Neural cell (in vitro differentiated cells): ENCODE results near the gene OR51Q1. TPM values are rescaled to one million over a fixed set of nuclear protein-coding genes. Genes with fewer than 3 reads are reported as not detected.

Experiments
- H2AFZ ChIP-seq: fragments of 200-600, 300-800 bp; sonication (generic), shearing (Covaris generic); 2 replicates; pipeline ENCODE4 v1.6.0; 2014; ENCODE audit warnings: low read depth, mild to moderate bottlenecking, antibody characterized with exemption, low read length, moderate library complexity
- H3F3A ChIP-seq: fragments of 200-600 bp; shearing (Covaris generic); 2 replicates; pipeline ENCODE4 v1.6.1; 2016; ENCODE audit warnings: mild to moderate bottlenecking, moderate library complexity, mixed read lengths, antibody characterized with exemption, low read length; ENCODE audit not compliant: insufficient read depth, poor library complexity, severe bottlenecking
- H3K27ac ChIP-seq: fragments of 200-600, 300-800 bp; sonication (generic), shearing (Covaris generic); 2 replicates; pipeline ENCODE4 v1.5.1; 2014; ENCODE audit warnings: mild to moderate bottlenecking, low read length, moderate library complexity
- H3K27me3 ChIP-seq: fragments of 300-800, 200-600 bp; sonication (generic), shearing (Covaris generic); 2 replicates; pipeline ENCODE4 v1.6.0; 2014; ENCODE audit warnings: mild to moderate bottlenecking, low read depth, low read length, moderate library complexity; ENCODE audit not compliant: insufficient read depth
- H3K36me3 ChIP-seq: fragments of 300-800, 200-600 bp; sonication (generic), shearing (Covaris generic); 2 replicates; pipeline ENCODE4 v1.5.1; 2014; ENCODE audit warnings: mild to moderate bottlenecking, antibody characterized with exemption, low read length, moderate library complexity; ENCODE audit not compliant: insufficient read depth
- H3K4me2 ChIP-seq: fragments of 300-800, 200-600 bp; sonication (generic), shearing (Covaris generic); 2 replicates; pipeline ENCODE4 v1.6.0; 2014; ENCODE audit warnings: mild to moderate bottlenecking, low read length
- H3K4me3 ChIP-seq: fragments of 300-800, 200-600 bp; sonication (generic), shearing (Covaris generic); 2 replicates; pipeline ENCODE4 v1.5.1; 2014; ENCODE audit warnings: mild to moderate bottlenecking, low read length, moderate library complexity
- H3K79me2 ChIP-seq: fragments of 200-600 bp; shearing (Covaris generic); replicated peaks from 2 replicates; pipeline ENCODE4 v1.6.0; 2014; ENCODE audit warnings: mild to moderate bottlenecking, low read length, moderate library complexity; ENCODE audit not compliant: insufficient read depth
- H3K9ac ChIP-seq: fragments of 300-800, 200-600 bp; sonication (generic), shearing (Covaris generic); 2 replicates; pipeline ENCODE4 v1.6.1; 2016; ENCODE audit warnings: mild to moderate bottlenecking, low read length, mixed read lengths
- H3K9me2 ChIP-seq: fragments of 200-600 bp; shearing (Covaris generic); 2 replicates; pipeline ENCODE4 v1.6.1; 2016; ENCODE audit warnings: mild to moderate bottlenecking, low read length, mixed read lengths; ENCODE audit not compliant: insufficient read depth
- H3K9me3 ChIP-seq: fragments of 200-600, 300-800 bp; sonication (generic), shearing (Covaris generic); 2 replicates; pipeline ENCODE4 v1.6.1; 2016; ENCODE audit warnings: mild to moderate bottlenecking, mixed run types, low read length, moderate library complexity, mixed read lengths
- H4K20me1 ChIP-seq: fragments of 200-600 bp; shearing (Covaris generic); 2 replicates; pipeline ENCODE4 v1.6.1; 2016; ENCODE audit warnings: mild to moderate bottlenecking, mixed run types; ENCODE audit not compliant: insufficient read depth
- CTCF ChIP-seq: fragments of 450-650 bp; IDR thresholded peaks from 2 replicates; pipeline ENCODE4 v1.5.1; 2014; ENCODE audit warnings: antibody characterized with exemption, mild to moderate bottlenecking, moderate library complexity; ENCODE audit not compliant: poor library complexity, severe bottlenecking
- EP300 ChIP-seq: fragments of 450-650 bp; conservative IDR thresholded peaks from 2 replicates; pipeline ENCODE4 v1.6.1; 2014; ENCODE audit warnings: antibody characterized with exemption, mild to moderate bottlenecking, moderate library complexity; ENCODE audit not compliant: poor library complexity, severe bottlenecking
- EZH2 ChIP-seq: fragments of 200-600, 300-800 bp; shearing (Covaris generic), sonication (generic); IDR thresholded peaks from 2 replicates; pipeline ENCODE4 v1.6.1; 2014; ENCODE audit warnings: antibody characterized with exemption, low read length, borderline replicate concordance, mild to moderate bottlenecking; ENCODE audit not compliant: insufficient read depth, poor library complexity, severe bottlenecking
- MXI1 ChIP-seq: fragments of 450-650 bp; conservative IDR thresholded peaks from 2 replicates; pipeline ENCODE4 v1.6.1; 2014; ENCODE audit warnings: antibody characterized with exemption, mild to moderate bottlenecking; ENCODE audit not compliant: poor library complexity, severe bottlenecking
- POLR2AphosphoS5 ChIP-seq: IDR thresholded peaks from 2 replicates; pipeline ENCODE4 v1.6.1; 2012
- RAD21 ChIP-seq: fragments of 450-650 bp; conservative IDR thresholded peaks from 2 replicates; pipeline ENCODE4 v1.6.1; 2014; ENCODE audit warnings: antibody characterized with exemption, mild to moderate bottlenecking, moderate library complexity
- SMC3 ChIP-seq: fragments of 450-650 bp; conservative IDR thresholded peaks from 2 replicates; pipeline ENCODE4 v1.6.1; 2014; ENCODE audit warnings: antibody characterized with exemption, mild to moderate bottlenecking, moderate library complexity; ENCODE audit not compliant: poor library complexity
- TAF1 ChIP-seq: IDR thresholded peaks from 2 replicates; pipeline ENCODE4 v1.6.1; 2012; ENCODE audit warnings: low read depth
- polyA minus RNA-seq: library from RNA; depleted of rRNA, polyadenylated mRNA; stranded (reverse); fragments of >200 nt; gene quantifications from 2 replicates; pipeline ENCODE4 v1.2.3, GENCODE V29; 2014
- polyA plus RNA-seq: library from polyadenylated mRNA; depleted of rRNA; stranded (reverse); fragments of >200 nt; gene quantifications from 2 replicates; pipeline ENCODE4 v1.2.3, GENCODE V29; 2014
- TF ChIP-seq, protein P1 (sequence below): IDR thresholded peaks from 2 replicates; pipeline ENCODE4 v1.6.1; 2012; ENCODE audit warnings: borderline replicate concordance

The OR51Q1 gene
- polyA plus RNA-seq (not detected in 2 replicates), polyA minus RNA-seq (not detected in 2 replicates)

DNA sequence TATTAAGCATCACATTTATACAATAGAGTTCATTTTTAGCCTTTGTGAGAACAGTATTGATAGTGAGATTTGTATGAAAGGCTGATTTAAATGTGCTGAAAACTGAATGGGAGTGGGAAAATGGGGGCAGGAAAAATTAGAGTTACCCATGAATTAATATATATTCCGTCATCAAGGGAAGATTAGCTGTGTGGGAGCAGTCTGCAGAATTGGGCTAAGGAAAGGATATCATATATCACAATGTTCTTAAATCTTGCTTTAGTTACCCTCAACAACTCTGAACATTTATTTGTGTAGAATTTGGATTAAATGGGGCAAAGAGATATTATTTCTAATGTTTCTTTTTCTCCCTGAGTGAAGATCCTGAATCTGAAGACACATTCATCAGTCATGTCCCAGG is at the start of gene OR51Q1:
OR51Q1 (plus strand) TSS at position 301 of the 400 bp plus-strand sequence; CDS start at position 391, 90 bp downstream.
- Histone ChIP-seq H3K9me2 (no peaks in the 10 kb centered on the region), H3F3A (no peaks in the 10 kb centered on the region), H3K9me3 (no peaks in the 10 kb centered on the region), H2AFZ (no peak within 1 kb of the TSS), H4K20me1 (no peaks in the 10 kb centered on the region), H3K36me3 (no peaks in the 10 kb centered on the region), H3K9ac (no peak within 1 kb of the TSS), H3K27me3 (no peaks in the 10 kb centered on the region), H3K27ac (no peak within 1 kb of the TSS), H3K79me2 (no peaks in the 10 kb centered on the region), H3K4me3 (no peak within 1 kb of the TSS), H3K4me2 (no peak within 1 kb of the TSS)
- TF ChIP-seq MXI1 (no peak), POLR2AphosphoS5 (no peak), CTCF (no peak), RAD21 (no peak), EZH2 (no peak), EP300 (no peak), TAF1 (no peak), SMC3 (no peak)
- TF ChIP-seq, protein P1, sequence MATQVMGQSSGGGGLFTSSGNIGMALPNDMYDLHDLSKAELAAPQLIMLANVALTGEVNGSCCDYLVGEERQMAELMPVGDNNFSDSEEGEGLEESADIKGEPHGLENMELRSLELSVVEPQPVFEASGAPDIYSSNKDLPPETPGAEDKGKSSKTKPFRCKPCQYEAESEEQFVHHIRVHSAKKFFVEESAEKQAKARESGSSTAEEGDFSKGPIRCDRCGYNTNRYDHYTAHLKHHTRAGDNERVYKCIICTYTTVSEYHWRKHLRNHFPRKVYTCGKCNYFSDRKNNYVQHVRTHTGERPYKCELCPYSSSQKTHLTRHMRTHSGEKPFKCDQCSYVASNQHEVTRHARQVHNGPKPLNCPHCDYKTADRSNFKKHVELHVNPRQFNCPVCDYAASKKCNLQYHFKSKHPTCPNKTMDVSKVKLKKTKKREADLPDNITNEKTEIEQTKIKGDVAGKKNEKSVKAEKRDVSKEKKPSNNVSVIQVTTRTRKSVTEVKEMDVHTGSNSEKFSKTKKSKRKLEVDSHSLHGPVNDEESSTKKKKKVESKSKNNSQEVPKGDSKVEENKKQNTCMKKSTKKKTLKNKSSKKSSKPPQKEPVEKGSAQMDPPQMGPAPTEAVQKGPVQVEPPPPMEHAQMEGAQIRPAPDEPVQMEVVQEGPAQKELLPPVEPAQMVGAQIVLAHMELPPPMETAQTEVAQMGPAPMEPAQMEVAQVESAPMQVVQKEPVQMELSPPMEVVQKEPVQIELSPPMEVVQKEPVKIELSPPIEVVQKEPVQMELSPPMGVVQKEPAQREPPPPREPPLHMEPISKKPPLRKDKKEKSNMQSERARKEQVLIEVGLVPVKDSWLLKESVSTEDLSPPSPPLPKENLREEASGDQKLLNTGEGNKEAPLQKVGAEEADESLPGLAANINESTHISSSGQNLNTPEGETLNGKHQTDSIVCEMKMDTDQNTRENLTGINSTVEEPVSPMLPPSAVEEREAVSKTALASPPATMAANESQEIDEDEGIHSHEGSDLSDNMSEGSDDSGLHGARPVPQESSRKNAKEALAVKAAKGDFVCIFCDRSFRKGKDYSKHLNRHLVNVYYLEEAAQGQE: no peak

DNA sequence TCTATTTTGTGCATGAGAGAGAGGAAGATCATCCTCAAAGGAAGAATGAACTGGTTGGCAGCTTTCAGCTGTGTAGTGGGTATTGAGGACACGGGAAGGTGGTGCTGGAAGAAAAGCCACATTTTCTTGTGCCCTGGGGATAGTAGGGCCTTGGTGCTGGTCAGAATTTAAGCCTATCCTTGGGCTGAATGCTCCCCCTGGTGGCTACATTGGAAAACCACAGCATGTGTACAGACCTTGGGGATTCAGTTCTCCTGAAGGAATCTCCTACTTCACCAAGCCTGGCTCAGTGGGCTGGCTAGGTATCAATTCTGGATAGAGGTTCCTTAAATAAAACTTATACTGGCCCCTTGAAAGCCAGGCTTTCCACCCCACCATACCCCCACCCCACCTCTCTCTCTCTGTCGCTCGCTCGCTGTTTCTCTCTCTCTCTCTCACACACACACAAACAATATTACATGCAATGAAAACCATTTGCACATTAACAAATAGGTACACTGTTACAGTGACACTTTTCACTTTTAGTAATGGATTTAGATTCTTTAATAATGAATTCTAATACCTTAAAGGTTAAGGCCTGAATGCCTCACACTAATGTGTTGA is 41.1 kb upstream of the OR51Q1 start:
- H4K20me1 ChIP-seq: no peaks in the 10 kb centered on the region
- no peaks in the 10 kb centered on the region for H3K9me2 ChIP-seq
- H3K79me2 ChIP-seq: no peaks in the 10 kb centered on the region
- H3K9ac ChIP-seq: no peak overlapping the region
- no peak overlapping the region for H3K27ac ChIP-seq
- H3F3A ChIP-seq: no peaks in the 10 kb centered on the region
- TF ChIP-seq MXI1 (no peak), POLR2AphosphoS5 (no peak), RAD21 (no peak), TAF1 (no peak), EZH2 (no peak), SMC3 (peak; percentile 52), CTCF (peak; percentile 45)
- TF ChIP-seq, protein P1: no peak
- no peaks in the 10 kb centered on the region for H3K36me3 ChIP-seq
- no peak overlapping the region for H3K4me3 ChIP-seq
- H2AFZ ChIP-seq: no peak overlapping the region
- H3K27me3 ChIP-seq: no peaks in the 10 kb centered on the region
- H3K9me3 ChIP-seq: no peaks in the 10 kb centered on the region
- H3K4me2 ChIP-seq: no peak overlapping the region
